Vagina (tissue), 2 donors: ENCODE data around the gene PEPD. TPM values are rescaled to one million over a fixed set of nuclear protein-coding genes. Genes with fewer than 3 reads are reported as not detected.

ENCODE experiments used
- DNase-seq, 2 donors: peaks; one replicate each; pipeline ENCODE4 v3.0.0-alpha.2; 2017; ENCODE audit errors: extremely low spot score in 2 of 2
- H3K27ac ChIP-seq: fragments of 200-600 bp; sonication (generic); one replicate; pipeline ENCODE4 v1.5.1; 2019
- H3K27me3 ChIP-seq: fragments of 200-600 bp; sonication (generic); one replicate; pipeline ENCODE4 v1.5.1; 2019
- H3K36me3 ChIP-seq, 2 donors: fragments of 200-600 bp; sonication (generic); one replicate each; pipeline ENCODE4 v1.5.1; 2017 to 2019
- H3K4me1 ChIP-seq: fragments of 200-600 bp; sonication (generic); one replicate; pipeline ENCODE4 v1.5.1; 2019
- H3K4me3 ChIP-seq, 2 donors: fragments of 200-600 bp; sonication (generic); 1 replicate in 1 of 2; 2 replicates in 1 of 2; pipeline ENCODE4 v1.5.1; 2016 to 2019
- H3K9me3 ChIP-seq: fragments of 200-600 bp; sonication (generic); one replicate; pipeline ENCODE4 v1.5.1; 2019
- CTCF ChIP-seq, 3 experiments: fragments of 450-650 bp in 2 of 3; fragments of 200-600 bp in 1 of 3; sonication (generic) in 1 of 3; IDR thresholded peaks; one replicate each; pipeline ENCODE4 v1.5.1; 2017 to 2019; ENCODE audit warnings: antibody characterized with exemption in 3 of 3, mild to moderate bottlenecking in 2 of 3, moderate library complexity in 2 of 3
- POLR2A ChIP-seq, 2 donors: fragments of 450-650 bp; IDR thresholded peaks; one replicate each; pipeline ENCODE4 v1.6.1; 2017; ENCODE audit warnings: antibody characterized with exemption in 2 of 2, mild to moderate bottlenecking in 2 of 2, moderate library complexity in 2 of 2
- POLR2AphosphoS5 ChIP-seq, 2 donors: sonication (generic); formaldehyde crosslinking; IDR thresholded peaks; one replicate each; pipeline ENCODE4 v1.9.0; 2017; ENCODE audit warnings: antibody characterized with exemption in 2 of 2, mild to moderate bottlenecking in 2 of 2, low read depth in 1 of 2; ENCODE audit not compliant: insufficient read depth in 1 of 2
- intact Hi-C: fragments of 100-400 bp; cut with DNase I; formaldehyde crosslinking; loops from one replicate; pipeline ENCODE4 v1.15.1; 2023
- total RNA-seq: library from RNA; depleted of rRNA; stranded (reverse); fragments of >200 nt; gene quantifications from one replicate; pipeline ENCODE4 v1.2.3, GENCODE V29; 2016

The PEPD gene
- 61.9 TPM for total RNA-seq

GRCh38 chr19:33521480-33522370, at the start of gene PEPD:
PEPD (minus strand) TSS chr19:33521791; CDS start chr19:33521760, 31 bp downstream.
- TF ChIP-seq CTCF (IDR thresholded peaks at IDR 0.05): no peak
- peak in 1 of 2 donors; percentile 82 for TF ChIP-seq POLR2AphosphoS5 (IDR thresholded peaks at IDR 0.05; ENCODE audit: insufficient read depth in 1 of 2, low read depth in 1 of 2)
- TF ChIP-seq POLR2A (IDR thresholded peaks at IDR 0.05): no peak
- intact Hi-C loops: no loop called here
- no peaks in the 10 kb centered on the region for H3K9me3 ChIP-seq
- peak within 1 kb of the TSS; percentile 90 to 98 for H3K4me3 ChIP-seq
- peaks cover 22% of the 10 kb centered on the region for H3K4me1 ChIP-seq
- H3K27ac ChIP-seq: peak within 1 kb of the TSS; percentile 56
- peak in 1 of 2 donors; percentile 95 for DNase-seq
- no peaks in the 10 kb centered on the region for H3K36me3 ChIP-seq
- H3K27me3 ChIP-seq: no peaks in the 10 kb centered on the region

GRCh38 chr19:33569821-33570220, 48.2 kb upstream of the PEPD start:
- Histone ChIP-seq H3K27me3 (no peaks in the 10 kb centered on the region), H3K4me1 (no peaks in the 10 kb centered on the region), H3K27ac (no peak overlapping the region), H3K36me3 (no peaks in the 10 kb centered on the region), H3K9me3 (no peaks in the 10 kb centered on the region), H3K4me3 (no peak overlapping the region)
- DNase-seq: no peak
- no peak for TF ChIP-seq POLR2AphosphoS5 (IDR thresholded peaks at IDR 0.05; ENCODE audit: insufficient read depth in 1 of 2, low read depth in 1 of 2)
- TF ChIP-seq POLR2A (IDR thresholded peaks at IDR 0.05): no peak
- TF ChIP-seq CTCF (IDR thresholded peaks at IDR 0.05): no peak
- intact Hi-C loops: no loop called here

- intact Hi-C loops: no loop called here
- Histone ChIP-seq H3K4me1 (no peaks in the 10 kb centered on the region), H3K27ac (no peak overlapping the region), H3K4me3 (no peak overlapping the region), H3K27me3 (no peaks in the 10 kb centered on the region), H3K36me3 (no peaks in the 10 kb centered on the region), H3K9me3 (no peaks in the 10 kb centered on the region)
- TF ChIP-seq POLR2A (IDR thresholded peaks at IDR 0.05) (no peak), CTCF (IDR thresholded peaks at IDR 0.05) (no peak)
- DNase-seq: peak in 1 of 2 donors; percentile 49
These were observed 47.1 kb upstream of the PEPD start for GRCh38 chr19:33568706-33569105.

GRCh38 chr19:33564836-33565338, 43.3 kb upstream of the PEPD start:
- intact Hi-C loops: no loop called here
- no peak for DNase-seq

More at GRCh38 chr19:33564836-33565338, 43.3 kb upstream of the PEPD start:
- Histone ChIP-seq H3K36me3 (no peaks in the 10 kb centered on the region), H3K27ac (no peak overlapping the region), H3K4me1 (no peaks in the 10 kb centered on the region), H3K9me3 (no peaks in the 10 kb centered on the region), H3K4me3 (no peak overlapping the region), H3K27me3 (no peaks in the 10 kb centered on the region)
- no peak for TF ChIP-seq POLR2A (IDR thresholded peaks at IDR 0.05)
- no peak for TF ChIP-seq CTCF (IDR thresholded peaks at IDR 0.05)
- TF ChIP-seq POLR2AphosphoS5 (IDR thresholded peaks at IDR 0.05; ENCODE audit: insufficient read depth in 1 of 2, low read depth in 1 of 2): no peak
